ENCODE results near the gene SLC4A9. TPM values are rescaled to one million over a fixed set of nuclear protein-coding genes. Genes with fewer than 3 reads are reported as not detected.

Gene SLC4A9
- total RNA-seq, 4 donors from 2014 or later, result 0.48 to 3.0 (median 0.82) TPM; not detected in 1

GRCh38 chr5:140338336-140338735, 21.7 kb upstream of the SLC4A9 start:
- Histone ChIP-seq H3K27ac (peak overlapping the region in 1 of 4 donors; percentile 81), H3K27me3 (no peaks in the 10 kb centered on the region), H3K4me1 (peaks cover 0 to 30% (median 5%) of the 10 kb centered on the region in 4 donors), H3K36me3 (no peaks in the 10 kb centered on the region), H3K9me3 (no peaks in the 10 kb centered on the region), H3K4me3 (no peak overlapping the region)
- intact Hi-C loops (cut with DNase I; ENCODE audit: low total_unique reads) (no loop called here), in situ Hi-C loops (cut with MboI; ENCODE audit: low pct_ligation_motif_present in 1 of 4, low pct_unique_long_range_greater_than_20kb in 1 of 4, low sequenced_read_pairs in 3 of 4) (no loop called here)
- WGBS, 2 donors (ENCODE audit: low coverage in 1 of 2), result 83 to 87% methylated on average over 3 of the region's 3 CpGs
- TF ChIP-seq POLR2A (IDR thresholded peaks at IDR 0.05) (no peak), CTCF (IDR thresholded peaks at IDR 0.05) (no peak), EP300 (IDR thresholded peaks at IDR 0.05; ENCODE audit: low read depth) (no peak)
- no peak for DNase-seq

- no peak overlapping the region for H3K4me3 ChIP-seq
- in situ Hi-C loops (cut with MboI; ENCODE audit: low pct_ligation_motif_present in 1 of 4, low pct_unique_long_range_greater_than_20kb in 1 of 4, low sequenced_read_pairs in 3 of 4), result no loop called here
- no peaks in the 10 kb centered on the region for H3K36me3 ChIP-seq
- TF ChIP-seq POLR2AphosphoS5 (IDR thresholded peaks at IDR 0.05), result no peak
- TF ChIP-seq POLR2A (IDR thresholded peaks at IDR 0.05), result no peak
- intact Hi-C loops (cut with DNase I; ENCODE audit: low total_unique reads), result no loop called here
- DNase-seq, result no peak
- H3K27ac ChIP-seq, result peak overlapping the region in 1 of 4 donors; percentile 10
- no peaks in the 10 kb centered on the region for H3K27me3 ChIP-seq
- H3K9me3 ChIP-seq, result no peaks in the 10 kb centered on the region
- peaks cover 0 to 30% (median 5%) of the 10 kb centered on the region in 4 donors for H3K4me1 ChIP-seq
- whole genome bisulfite sequencing, 2 donors (ENCODE audit: low coverage in 1 of 2), result 80 to 95% methylated on average over 1 to 2 of the region's 2 CpGs
Observed at GRCh38 chr5:140338908-140339307, 21.1 kb upstream of the SLC4A9 start.

- TF ChIP-seq EP300 (IDR thresholded peaks at IDR 0.05; ENCODE audit: low read depth), result no peak
- TF ChIP-seq POLR2A (IDR thresholded peaks at IDR 0.05), result no peak
- TF ChIP-seq CTCF (IDR thresholded peaks at IDR 0.05), result no peak
- no peak for TF ChIP-seq POLR2AphosphoS5 (IDR thresholded peaks at IDR 0.05)
- H3K27me3 ChIP-seq, result no peaks in the 10 kb centered on the region
- in situ Hi-C loops (cut with MboI; ENCODE audit: low pct_ligation_motif_present in 1 of 4, low pct_unique_long_range_greater_than_20kb in 1 of 4, low sequenced_read_pairs in 3 of 4), result no loop called here
- H3K4me1 ChIP-seq, result peaks cover 3 to 37% (median 8%) of the 10 kb centered on the region in 4 donors
- no peak overlapping the region for H3K27ac ChIP-seq
- 60% methylated on average over 4 of the region's 4 CpGs; no CpG with 5 or more reads in 1 of the 2 donors for WGBS, 2 donors (ENCODE audit: low coverage in 1 of 2)
- no peaks in the 10 kb centered on the region for H3K9me3 ChIP-seq
- no peak overlapping the region for H3K4me3 ChIP-seq
- intact Hi-C loops (cut with DNase I; ENCODE audit: low total_unique reads), result loop anchor here (10.0 kb wide), 1 partner anchor 165 kb away; the partner anchor contains the start of gene CYSTM1
- no peak for DNase-seq
- H3K36me3 ChIP-seq, result no peaks in the 10 kb centered on the region
Observed at GRCh38 chr5:140339636-140340035, 20.4 kb upstream of the SLC4A9 start.

- H3K36me3 ChIP-seq, result no peaks in the 10 kb centered on the region
- H3K27ac ChIP-seq, result peak overlapping the region; percentile 28 to 53 (median 38)
- H3K27me3 ChIP-seq, result no peaks in the 10 kb centered on the region
- DNase-seq, result no peak
- intact Hi-C loops (cut with DNase I; ENCODE audit: low total_unique reads) (loop anchor here (10.0 kb wide), 1 partner anchor 166 kb away; the partner anchor contains the start of gene CYSTM1), in situ Hi-C loops (cut with MboI; ENCODE audit: low pct_ligation_motif_present in 1 of 4, low pct_unique_long_range_greater_than_20kb in 1 of 4, low sequenced_read_pairs in 3 of 4) (no loop called here)
- H3K4me3 ChIP-seq, result no peak overlapping the region
- H3K9me3 ChIP-seq, result no peaks in the 10 kb centered on the region
- TF ChIP-seq POLR2AphosphoS5 (IDR thresholded peaks at IDR 0.05) (no peak), CTCF (IDR thresholded peaks at IDR 0.05) (no peak), POLR2A (IDR thresholded peaks at IDR 0.05) (no peak), EP300 (IDR thresholded peaks at IDR 0.05; ENCODE audit: low read depth) (no peak)
- peaks cover 3 to 47% (median 18%) of the 10 kb centered on the region in 4 donors for H3K4me1 ChIP-seq
Observed at GRCh38 chr5:140340605-140341121, 19.3 kb upstream of the SLC4A9 start.

All from transverse colon (tissue), 4 donors.